HG03571 (cell line): Measurements from ENCODE around the gene GFRAL.

Experiments
- ATAC-seq: cut with Tn5 transposase; IDR thresholded peaks from one replicate; pipeline ENCODE4 v1.9.1; 2021; ENCODE audit not compliant: unreplicated experiment

The GFRAL gene

DNA sequence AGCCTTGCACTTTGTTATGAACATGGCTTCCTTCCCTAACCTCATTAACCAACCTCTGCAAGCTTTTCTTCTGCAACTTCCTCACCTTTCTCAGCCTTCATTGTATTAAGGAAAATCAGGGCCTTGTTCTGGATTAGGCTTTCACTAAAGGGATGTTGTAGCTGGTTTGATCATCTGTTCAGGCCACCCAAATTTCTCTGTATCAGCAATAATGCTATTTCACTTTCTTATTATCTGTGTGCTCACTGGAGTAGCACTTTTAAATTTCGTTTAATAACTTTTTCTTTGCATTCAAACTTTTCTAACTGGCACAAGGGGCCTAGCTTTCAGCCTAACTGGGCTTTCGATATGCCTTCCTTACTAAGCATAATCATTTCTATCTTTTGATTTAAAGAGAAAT, 96.7 kb downstream of the GFRAL start:
- no peak for ATAC-seq

DNA sequence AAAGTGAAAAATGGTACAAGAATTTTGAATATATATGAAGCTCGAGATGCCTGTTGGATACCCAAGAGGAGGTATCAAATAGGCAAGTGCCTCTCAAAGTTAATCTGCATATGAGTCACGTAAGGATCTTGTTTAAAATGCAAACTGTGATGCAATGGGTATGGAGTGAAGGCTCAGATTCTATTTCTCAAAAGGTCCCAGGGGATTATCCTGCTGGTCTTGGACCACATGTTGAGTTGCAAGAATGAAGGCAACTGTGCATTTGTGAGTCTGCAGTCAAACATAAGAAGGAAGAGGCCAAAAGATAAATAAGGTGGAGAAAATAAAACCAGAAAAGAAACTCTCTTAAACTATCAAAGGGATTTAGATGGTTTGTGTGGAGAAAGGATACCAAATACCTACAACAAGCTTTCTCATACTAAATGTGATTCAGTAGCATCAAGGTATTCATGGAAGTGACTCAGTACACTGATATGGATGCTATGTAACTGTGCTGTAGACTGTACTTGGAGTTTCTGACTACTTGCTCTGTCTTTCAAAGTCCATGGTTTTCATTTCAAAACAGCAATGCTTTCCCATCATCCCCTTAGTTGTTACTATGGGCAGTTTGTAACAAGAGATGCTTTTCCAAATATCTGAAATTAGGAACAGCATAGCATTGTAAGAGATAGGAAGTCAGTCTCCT, 106.3 kb downstream of the GFRAL start:
- no peak for ATAC-seq

DNA sequence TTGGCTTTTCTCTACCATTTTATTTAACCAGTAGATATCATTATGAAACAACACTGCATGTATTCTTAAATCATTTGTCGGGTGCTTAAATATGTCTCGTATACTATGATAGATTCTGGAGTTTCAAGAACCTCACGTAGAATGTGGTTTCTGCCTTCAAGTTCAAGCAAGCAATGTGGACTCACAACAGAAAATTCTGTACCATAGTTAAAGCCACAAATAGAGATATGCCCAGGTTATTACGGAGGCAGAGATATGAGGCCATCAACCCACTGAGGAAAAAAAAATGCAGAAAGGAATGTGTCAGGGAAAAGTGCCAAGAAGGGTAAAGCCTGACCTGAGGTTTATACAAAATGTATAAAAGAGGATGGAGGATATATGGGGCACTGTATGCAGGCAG, 109.9 kb downstream of the GFRAL start:
- no peak for ATAC-seq

DNA sequence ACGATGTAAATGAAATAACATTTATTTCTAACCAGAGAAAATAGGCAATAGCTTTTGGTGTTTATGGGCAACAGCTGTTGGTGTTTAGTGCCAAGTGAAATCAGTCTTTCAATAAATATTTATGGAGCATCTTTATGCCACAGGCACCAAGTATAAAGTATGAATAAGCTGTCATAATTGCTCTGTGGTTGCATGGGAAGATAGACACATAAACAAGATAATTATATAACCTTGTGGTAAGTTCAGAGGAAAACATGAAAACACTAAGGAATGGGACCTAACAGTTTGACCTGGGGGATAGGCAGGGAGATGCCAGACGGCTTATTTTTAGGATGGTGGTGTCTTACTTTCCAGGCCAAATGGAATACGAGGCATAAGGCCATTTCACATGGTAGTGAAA, 110.9 kb downstream of the GFRAL start:
- ATAC-seq: no peak

DNA sequence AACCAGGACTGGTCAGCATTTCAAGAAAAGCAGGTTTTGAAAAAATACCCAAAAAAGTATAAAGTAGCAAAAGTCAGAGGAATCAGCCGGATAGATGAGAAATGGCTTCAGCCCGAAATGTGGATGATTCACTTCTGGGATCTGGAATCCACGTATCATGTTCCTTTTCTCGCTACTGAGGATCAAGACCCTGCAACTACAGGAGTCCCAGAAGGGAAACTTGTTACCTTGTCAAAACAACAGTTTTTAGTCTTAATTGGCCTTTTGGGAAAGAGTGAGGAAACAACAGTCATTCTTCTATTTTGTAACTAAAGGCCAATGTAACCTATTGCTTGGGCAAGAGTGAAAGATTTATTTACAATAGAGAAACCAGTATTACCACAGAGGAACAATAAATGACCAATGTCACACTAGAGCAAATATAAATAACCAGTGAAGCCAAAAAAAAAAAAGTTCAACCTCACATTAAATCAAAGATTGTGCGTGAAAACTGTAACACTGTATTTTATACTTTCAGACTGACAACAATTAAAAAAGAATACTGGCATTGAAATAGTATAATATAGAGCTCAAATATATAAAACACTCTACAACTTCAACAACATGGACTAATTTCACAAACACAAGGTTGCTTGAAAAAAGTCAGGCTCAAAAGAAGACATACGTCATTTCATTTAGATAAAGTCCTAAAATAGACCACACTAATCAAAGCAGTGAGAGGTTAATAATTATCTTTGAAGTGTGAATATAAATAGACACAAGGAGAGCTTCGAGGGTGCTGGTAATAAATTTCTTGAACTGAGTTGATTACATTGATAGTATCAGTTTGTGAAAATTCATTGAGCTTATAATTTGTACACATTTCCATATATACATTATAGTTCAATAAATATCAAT, 116.2 kb downstream of the GFRAL start:
- no peak for ATAC-seq

DNA sequence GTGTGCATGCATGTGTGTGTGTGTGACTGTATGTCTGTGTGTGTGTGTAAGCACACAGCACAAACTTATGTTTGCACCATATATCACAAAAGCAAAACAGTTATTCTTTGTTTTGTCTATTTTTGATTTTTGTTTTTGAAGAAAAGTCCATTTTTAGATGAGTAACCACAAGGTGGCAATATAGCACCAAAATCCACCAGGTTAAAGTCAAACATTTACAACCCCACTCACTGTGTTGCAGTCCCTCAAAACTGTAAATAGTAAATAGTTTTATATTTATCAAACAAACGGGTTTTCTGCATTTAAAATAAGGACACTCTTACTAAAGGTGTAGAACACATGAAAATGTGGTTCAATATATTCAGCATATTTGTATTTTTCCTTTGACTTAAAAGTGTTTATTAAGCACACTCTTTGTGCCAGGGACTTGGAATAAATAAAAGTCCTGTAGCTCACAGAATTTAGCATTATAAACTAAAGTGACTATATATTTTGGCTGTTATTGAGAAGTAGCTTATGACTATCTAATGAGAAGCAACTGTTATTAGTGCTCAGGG, 118.5 kb downstream of the GFRAL start:
- ATAC-seq: no peak

DNA sequence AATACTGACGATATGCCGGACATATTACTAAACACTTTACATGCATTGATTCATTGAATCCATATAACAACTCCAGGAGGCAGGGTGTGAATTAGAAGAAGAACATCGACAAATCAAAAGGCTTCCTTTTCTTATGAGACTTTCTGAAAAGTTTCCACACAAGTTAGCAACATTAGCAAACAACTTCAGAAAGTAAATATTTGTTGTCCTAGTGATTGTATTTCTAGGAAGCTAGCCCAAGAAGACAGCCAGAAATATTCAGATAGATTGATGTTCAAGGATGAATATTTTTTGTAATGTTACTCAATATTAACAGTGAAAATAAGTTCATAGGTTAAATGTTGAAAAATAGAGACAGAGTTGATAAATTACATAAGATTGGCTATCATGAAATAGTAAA, 120.6 kb downstream of the GFRAL start:
- ATAC-seq: no peak

DNA sequence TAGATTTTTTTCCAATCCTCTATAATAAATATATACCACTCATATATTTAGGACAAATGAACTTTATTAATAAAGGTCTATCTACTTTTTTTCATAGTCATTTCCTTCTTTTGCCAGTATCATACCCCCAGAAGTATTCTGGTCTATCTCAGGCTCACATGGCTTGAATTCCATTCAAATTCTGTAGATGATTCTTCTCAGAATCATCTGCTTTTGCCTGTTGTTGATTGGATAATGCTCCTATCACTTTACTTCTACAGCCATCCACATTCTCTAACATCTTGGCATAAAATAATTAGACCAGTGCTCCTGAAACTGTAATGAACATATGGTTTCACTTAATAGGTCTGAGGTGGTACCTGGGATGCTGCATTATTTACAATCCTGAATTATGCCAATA, 121.2 kb downstream of the GFRAL start:
- no peak for ATAC-seq

DNA sequence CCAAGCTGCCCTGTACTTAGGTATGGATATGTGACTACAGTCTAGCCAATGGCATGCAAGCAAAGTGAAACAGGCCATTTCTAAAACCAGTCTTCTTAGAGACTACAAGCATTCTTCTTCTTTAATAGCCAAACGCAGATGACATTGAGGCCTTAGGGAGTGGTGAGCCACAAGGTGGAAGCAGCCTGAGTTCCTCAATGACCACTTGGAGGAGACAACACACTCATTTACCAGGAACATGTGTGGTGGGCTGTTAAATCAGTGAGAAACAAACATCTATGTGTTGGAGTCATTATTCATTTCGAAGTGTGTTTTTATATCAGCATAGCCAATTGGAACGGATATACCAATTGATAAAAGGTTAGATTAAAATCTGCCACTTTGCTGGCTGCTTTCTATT, 122.0 kb downstream of the GFRAL start:
- ATAC-seq: no peak

DNA sequence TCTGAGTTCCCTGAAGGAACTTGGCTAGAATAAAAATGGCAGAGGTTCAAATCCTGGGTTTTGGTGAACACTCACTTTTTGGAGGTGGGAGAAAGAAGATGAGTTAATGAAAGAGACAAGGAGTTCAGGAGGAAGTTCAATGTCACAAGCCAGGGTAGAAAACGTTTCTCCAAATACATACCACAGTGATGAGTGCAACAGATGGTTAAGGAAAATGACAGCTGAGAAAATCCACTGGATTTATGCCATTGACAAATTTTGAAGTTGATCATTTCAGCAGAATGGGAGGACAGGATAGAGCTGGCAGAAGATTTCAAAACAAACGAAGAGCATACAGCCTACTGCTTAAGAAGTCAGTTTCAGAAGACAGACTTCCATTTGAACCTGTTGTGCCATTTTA, 122.7 kb downstream of the GFRAL start:
- no peak for ATAC-seq
